Measurements from ENCODE around the gene MIEF1.
"Not testable (repeated sequence)": the region's sequence is repeated elsewhere in the genome, so short reads cannot be mapped to it uniquely, and the experiment has no call there.

The MIEF1 gene

GRCh38 chr22:39522091-39522490 is 20.0 kb downstream of the MIEF1 start:
- not testable (repeated sequence) for H3K9me3 Mint-ChIP-seq; H3K27me3 Mint-ChIP-seq (ENCODE audit: low read depth)
- Mint-ChIP-seq H3K4me1 (ENCODE audit: low read depth) (peaks cover 54% of the 10 kb centered on the region), H3K36me3 (ENCODE audit: low read depth) (peaks cover 54% of the 10 kb centered on the region), H3K27ac (peak overlapping the region; percentile 80), H3K4me3 (peak overlapping the region; percentile 91)

GRCh38 chr22:39522567-39523300 is 20.6 kb downstream of the MIEF1 start:
- peaks cover 58% of the 10 kb centered on the region for H3K4me1 Mint-ChIP-seq (ENCODE audit: low read depth)
- H3K4me3 Mint-ChIP-seq = peak overlapping the region; percentile 91
- peaks cover 3% of the 10 kb centered on the region for H3K27me3 Mint-ChIP-seq (ENCODE audit: low read depth)

GRCh38 chr22:39524089-39524752 is 22.1 kb downstream of the MIEF1 start:
- Mint-ChIP-seq H3K27ac (peak overlapping the region; percentile 49), H3K4me1 (ENCODE audit: low read depth) (peaks cover 60% of the 10 kb centered on the region), H3K4me3 (peak overlapping the region; percentile 52), H3K27me3 (ENCODE audit: low read depth) (peaks cover 3% of the 10 kb centered on the region), H3K36me3 (ENCODE audit: low read depth) (peaks cover 67% of the 10 kb centered on the region), H3K9me3 (no peaks in the 10 kb centered on the region)

More at GRCh38 chr22:39522567-39523300, 20.6 kb downstream of the MIEF1 start:
- H3K9me3 Mint-ChIP-seq = no peaks in the 10 kb centered on the region
- H3K36me3 Mint-ChIP-seq (ENCODE audit: low read depth) = peaks cover 57% of the 10 kb centered on the region
- H3K27ac Mint-ChIP-seq = peak overlapping the region; percentile 80

- peak overlapping the region; percentile 73 for H3K27ac Mint-ChIP-seq
- H3K4me1 Mint-ChIP-seq (ENCODE audit: low read depth) = peaks cover 64% of the 10 kb centered on the region
- H3K36me3 Mint-ChIP-seq (ENCODE audit: low read depth) = peaks cover 74% of the 10 kb centered on the region
- peaks cover 2% of the 10 kb centered on the region for H3K27me3 Mint-ChIP-seq (ENCODE audit: low read depth)
- H3K9me3 Mint-ChIP-seq = no peaks in the 10 kb centered on the region
- H3K4me3 Mint-ChIP-seq = peak overlapping the region; percentile 52
Measured at GRCh38 chr22:39524753-39525657, 22.9 kb downstream of the MIEF1 start.

GRCh38 chr22:39525658-39525975 is 23.5 kb downstream of the MIEF1 start:
- Mint-ChIP-seq H3K27ac (peak overlapping the region; percentile 73), H3K4me1 (ENCODE audit: low read depth) (peaks cover 66% of the 10 kb centered on the region), H3K27me3 (ENCODE audit: low read depth) (no peaks in the 10 kb centered on the region), H3K4me3 (peak overlapping the region; percentile 12), H3K36me3 (ENCODE audit: low read depth) (peaks cover 73% of the 10 kb centered on the region), H3K9me3 (no peaks in the 10 kb centered on the region)

GRCh38 chr22:39526736-39527171 is 24.7 kb downstream of the MIEF1 start:
- Mint-ChIP-seq H3K27me3 (ENCODE audit: low read depth) (no peaks in the 10 kb centered on the region), H3K4me3 (peak overlapping the region; percentile 40), H3K27ac (peak overlapping the region; percentile 76), H3K4me1 (ENCODE audit: low read depth) (peaks cover 73% of the 10 kb centered on the region), H3K36me3 (ENCODE audit: low read depth) (peaks cover 64% of the 10 kb centered on the region), H3K9me3 (no peaks in the 10 kb centered on the region)

GRCh38 chr22:39527481-39527961 is 25.4 kb downstream of the MIEF1 start:
- Mint-ChIP-seq H3K36me3 (ENCODE audit: low read depth) (peaks cover 61% of the 10 kb centered on the region), H3K27ac (peak overlapping the region; percentile 76), H3K9me3 (no peaks in the 10 kb centered on the region), H3K27me3 (ENCODE audit: low read depth) (no peaks in the 10 kb centered on the region), H3K4me1 (ENCODE audit: low read depth) (peaks cover 69% of the 10 kb centered on the region), H3K4me3 (peak overlapping the region; percentile 9)

GRCh38 chr22:39528080-39528661 is 26.1 kb downstream of the MIEF1 start:
- Mint-ChIP-seq H3K36me3 (ENCODE audit: low read depth) (peaks cover 57% of the 10 kb centered on the region), H3K9me3 (no peaks in the 10 kb centered on the region), H3K27ac (peak overlapping the region; percentile 45), H3K4me3 (no peak overlapping the region), H3K27me3 (ENCODE audit: low read depth) (no peaks in the 10 kb centered on the region), H3K4me1 (ENCODE audit: low read depth) (peaks cover 68% of the 10 kb centered on the region)

GRCh38 chr22:39528681-39529486 is 26.8 kb downstream of the MIEF1 start:
- Mint-ChIP-seq H3K36me3 (ENCODE audit: low read depth) (peaks cover 54% of the 10 kb centered on the region), H3K4me3 (peak overlapping the region; percentile 57), H3K27ac (peak overlapping the region; percentile 67)

GRCh38 chr22:39529487-39529851 is 27.4 kb downstream of the MIEF1 start:
- H3K9me3 Mint-ChIP-seq = no peaks in the 10 kb centered on the region
- peaks cover 68% of the 10 kb centered on the region for H3K4me1 Mint-ChIP-seq (ENCODE audit: low read depth)
- H3K4me3 Mint-ChIP-seq = peak overlapping the region; percentile 57
- H3K27me3 Mint-ChIP-seq (ENCODE audit: low read depth) = no peaks in the 10 kb centered on the region
- H3K27ac Mint-ChIP-seq = peak overlapping the region; percentile 8
- H3K36me3 Mint-ChIP-seq (ENCODE audit: low read depth) = peaks cover 49% of the 10 kb centered on the region

More at GRCh38 chr22:39528681-39529486, 26.8 kb downstream of the MIEF1 start:
- Mint-ChIP-seq H3K27me3 (ENCODE audit: low read depth) (no peaks in the 10 kb centered on the region), H3K9me3 (no peaks in the 10 kb centered on the region), H3K4me1 (ENCODE audit: low read depth) (peaks cover 66% of the 10 kb centered on the region)

- no peaks in the 10 kb centered on the region for H3K27me3 Mint-ChIP-seq (ENCODE audit: low read depth)
- H3K36me3 Mint-ChIP-seq (ENCODE audit: low read depth) = peaks cover 43% of the 10 kb centered on the region
- H3K27ac Mint-ChIP-seq = peak overlapping the region; percentile 8
- H3K4me1 Mint-ChIP-seq (ENCODE audit: low read depth) = peaks cover 62% of the 10 kb centered on the region
- H3K9me3 Mint-ChIP-seq = no peaks in the 10 kb centered on the region
- peak overlapping the region; percentile 1 for H3K4me3 Mint-ChIP-seq
Measured at GRCh38 chr22:39530116-39530515, 28.0 kb downstream of the MIEF1 start.

GRCh38 chr22:39530692-39531331 is 28.7 kb downstream of the MIEF1 start:
- Mint-ChIP-seq H3K4me1 (ENCODE audit: low read depth) (peaks cover 55% of the 10 kb centered on the region), H3K9me3 (no peaks in the 10 kb centered on the region), H3K27ac (peak overlapping the region; percentile 41), H3K4me3 (peak overlapping the region; percentile 92), H3K36me3 (ENCODE audit: low read depth) (peaks cover 37% of the 10 kb centered on the region), H3K27me3 (ENCODE audit: low read depth) (no peaks in the 10 kb centered on the region)

All from T-helper 1 cell treated with Interleukin-12 subunit alpha and Interleukin-12 subunit beta and Interleukin-4 antibody, amounts not matched to agents 30 μg/mL and 1 μg/mL, for 36 hours (primary cell).